ENCODE data around the gene GDI1. TPM values are rescaled to one million over a fixed set of nuclear protein-coding genes. Genes with fewer than 3 reads are reported as not detected.

The GDI1 gene
- total and polyA plus RNA-seq, 9 of the 15 experiments (the other 6 are each of a cell fraction or from before 2014, with no cell fraction given) = 0.97 to 82.6 (median 37.5) TPM

DNA sequence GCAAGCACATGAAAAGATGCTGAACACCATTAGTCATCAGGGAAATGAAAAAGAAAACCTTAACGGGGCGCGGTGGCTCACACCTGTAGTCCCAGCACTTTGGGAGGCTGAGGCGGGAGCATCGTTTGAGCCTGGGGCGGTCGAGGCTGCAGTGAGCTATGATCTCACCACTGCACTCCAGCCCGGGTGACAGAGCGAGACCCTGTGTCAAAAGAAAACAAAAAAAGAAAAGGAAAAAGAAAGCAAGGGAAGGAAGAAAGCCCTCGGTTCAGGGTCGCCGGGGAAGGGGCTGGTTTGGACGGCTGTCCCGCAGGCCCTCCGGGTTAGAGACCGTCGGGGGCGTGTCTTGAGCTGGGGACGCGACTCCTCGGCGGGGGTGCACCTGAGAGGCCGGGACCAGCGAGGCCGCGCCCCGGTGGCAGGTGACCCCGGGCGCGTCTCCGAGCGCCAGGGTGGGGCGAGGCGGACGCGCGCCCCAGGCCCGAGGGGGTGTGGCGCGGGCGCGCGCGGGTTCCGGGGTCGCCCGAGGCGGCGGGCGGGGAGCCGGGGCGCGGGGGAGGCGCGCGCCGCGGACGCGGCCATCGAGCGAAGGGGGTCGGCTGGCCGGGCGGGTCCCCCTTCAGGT lies 20.6 kb downstream of the GDI1 start (continued):
- TF ChIP-seq, protein P1, sequence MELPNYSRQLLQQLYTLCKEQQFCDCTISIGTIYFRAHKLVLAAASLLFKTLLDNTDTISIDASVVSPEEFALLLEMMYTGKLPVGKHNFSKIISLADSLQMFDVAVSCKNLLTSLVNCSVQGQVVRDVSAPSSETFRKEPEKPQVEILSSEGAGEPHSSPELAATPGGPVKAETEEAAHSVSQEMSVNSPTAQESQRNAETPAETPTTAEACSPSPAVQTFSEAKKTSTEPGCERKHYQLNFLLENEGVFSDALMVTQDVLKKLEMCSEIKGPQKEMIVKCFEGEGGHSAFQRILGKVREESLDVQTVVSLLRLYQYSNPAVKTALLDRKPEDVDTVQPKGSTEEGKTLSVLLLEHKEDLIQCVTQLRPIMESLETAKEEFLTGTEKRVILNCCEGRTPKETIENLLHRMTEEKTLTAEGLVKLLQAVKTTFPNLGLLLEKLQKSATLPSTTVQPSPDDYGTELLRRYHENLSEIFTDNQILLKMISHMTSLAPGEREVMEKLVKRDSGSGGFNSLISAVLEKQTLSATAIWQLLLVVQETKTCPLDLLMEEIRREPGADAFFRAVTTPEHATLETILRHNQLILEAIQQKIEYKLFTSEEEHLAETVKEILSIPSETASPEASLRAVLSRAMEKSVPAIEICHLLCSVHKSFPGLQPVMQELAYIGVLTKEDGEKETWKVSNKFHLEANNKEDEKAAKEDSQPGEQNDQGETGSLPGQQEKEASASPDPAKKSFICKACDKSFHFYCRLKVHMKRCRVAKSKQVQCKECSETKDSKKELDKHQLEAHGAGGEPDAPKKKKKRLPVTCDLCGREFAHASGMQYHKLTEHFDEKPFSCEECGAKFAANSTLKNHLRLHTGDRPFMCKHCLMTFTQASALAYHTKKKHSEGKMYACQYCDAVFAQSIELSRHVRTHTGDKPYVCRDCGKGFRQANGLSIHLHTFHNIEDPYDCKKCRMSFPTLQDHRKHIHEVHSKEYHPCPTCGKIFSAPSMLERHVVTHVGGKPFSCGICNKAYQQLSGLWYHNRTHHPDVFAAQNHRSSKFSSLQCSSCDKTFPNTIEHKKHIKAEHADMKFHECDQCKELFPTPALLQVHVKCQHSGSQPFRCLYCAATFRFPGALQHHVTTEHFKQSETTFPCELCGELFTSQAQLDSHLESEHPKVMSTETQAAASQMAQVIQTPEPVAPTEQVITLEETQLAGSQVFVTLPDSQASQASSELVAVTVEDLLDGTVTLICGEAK (IDR thresholded peaks at IDR 0.05) = 0 out of 2 replicates have a peak, but pooled peaks have one; percentile 25
- TF ChIP-seq, protein P1 (CRISPR knock-in tag; IDR thresholded peaks at IDR 0.05) = no peak
- no peak for TF ChIP-seq CTBP1 (IDR thresholded peaks at IDR 0.05; ENCODE audit: borderline replicate concordance)
- TF ChIP-seq, protein P2, sequence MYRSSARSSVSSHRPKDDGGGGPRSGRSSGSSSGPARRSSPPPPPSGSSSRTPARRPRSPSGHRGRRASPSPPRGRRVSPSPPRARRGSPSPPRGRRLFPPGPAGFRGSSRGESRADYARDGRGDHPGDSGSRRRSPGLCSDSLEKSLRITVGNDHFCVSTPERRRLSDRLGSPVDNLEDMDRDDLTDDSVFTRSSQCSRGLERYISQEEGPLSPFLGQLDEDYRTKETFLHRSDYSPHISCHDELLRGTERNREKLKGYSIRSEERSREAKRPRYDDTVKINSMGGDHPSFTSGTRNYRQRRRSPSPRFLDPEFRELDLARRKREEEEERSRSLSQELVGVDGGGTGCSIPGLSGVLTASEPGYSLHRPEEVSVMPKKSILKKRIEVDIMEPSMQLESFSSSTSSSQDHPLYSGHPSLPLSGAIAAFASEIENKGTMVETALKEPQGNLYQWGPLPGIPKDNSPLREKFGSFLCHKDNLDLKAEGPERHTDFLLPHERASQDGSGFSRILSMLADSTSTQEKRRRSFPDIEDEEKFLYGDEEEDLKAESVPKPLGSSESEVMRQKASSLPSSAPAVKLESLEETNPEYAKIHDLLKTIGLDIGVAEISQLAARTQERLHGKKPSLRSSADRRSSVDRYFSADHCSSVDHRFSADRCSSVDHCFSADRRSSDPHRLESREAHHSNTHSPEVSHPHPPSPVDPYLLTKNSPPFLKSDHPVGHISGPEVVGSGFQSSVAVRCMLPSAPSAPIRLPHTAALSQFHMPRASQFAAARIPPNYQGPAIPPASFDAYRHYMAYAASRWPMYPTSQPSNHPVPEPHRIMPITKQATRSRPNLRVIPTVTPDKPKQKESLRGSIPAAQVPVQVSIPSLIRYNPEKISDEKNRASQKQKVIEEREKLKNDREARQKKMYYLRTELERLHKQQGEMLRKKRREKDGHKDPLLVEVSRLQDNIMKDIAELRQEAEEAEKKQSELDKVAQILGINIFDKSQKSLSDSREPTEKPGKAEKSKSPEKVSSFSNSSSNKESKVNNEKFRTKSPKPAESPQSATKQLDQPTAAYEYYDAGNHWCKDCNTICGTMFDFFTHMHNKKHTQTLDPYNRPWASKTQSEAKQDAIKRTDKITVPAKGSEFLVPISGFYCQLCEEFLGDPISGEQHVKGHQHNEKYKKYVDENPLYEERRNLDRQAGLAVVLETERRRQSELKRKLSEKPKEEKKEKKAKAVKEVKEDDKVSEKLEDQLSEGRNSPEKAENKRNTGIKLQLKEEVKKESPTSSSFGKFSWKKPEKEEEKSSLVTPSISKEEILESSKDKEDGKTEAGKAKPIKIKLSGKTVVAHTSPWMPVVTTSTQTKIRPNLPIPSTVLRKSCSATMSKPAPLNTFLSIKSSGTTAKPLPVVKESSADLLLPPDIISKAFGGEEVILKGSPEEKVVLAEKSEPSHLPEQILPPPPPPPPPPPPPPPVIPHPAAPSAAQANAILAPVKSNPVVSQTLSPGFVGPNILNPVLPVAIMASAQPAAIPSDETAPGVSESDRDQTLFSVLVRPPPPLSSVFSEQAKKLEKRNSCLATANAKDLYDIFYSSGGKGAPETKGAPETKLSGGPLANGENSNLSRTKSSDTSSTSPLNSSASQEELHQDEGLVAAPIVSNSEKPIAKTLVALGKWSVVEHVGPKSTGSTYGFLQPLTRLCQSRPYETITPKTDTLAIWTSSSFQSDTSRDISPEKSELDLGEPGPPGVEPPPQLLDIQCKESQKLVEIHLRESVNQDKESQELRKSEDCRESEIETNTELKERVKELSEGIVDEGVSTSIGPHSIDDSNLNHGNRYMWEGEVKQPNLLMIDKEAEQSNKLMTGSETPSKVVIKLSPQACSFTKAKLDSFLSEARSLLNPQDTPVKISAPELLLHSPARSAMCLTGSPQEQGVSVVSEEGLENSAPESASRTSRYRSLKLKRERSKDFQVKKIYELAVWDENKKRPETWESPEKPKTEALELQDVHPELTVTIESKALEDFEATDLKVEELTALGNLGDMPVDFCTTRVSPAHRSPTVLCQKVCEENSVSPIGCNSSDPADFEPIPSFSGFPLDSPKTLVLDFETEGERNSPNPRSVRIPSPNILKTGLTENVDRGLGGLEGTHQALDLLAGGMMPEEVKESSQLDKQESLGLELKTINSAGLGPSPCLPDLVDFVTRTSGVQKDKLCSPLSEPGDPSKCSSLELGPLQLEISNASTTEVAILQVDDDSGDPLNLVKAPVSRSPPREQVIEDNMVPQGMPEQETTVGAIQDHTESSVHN (IDR thresholded peaks at IDR 0.05; ENCODE audit: borderline replicate concordance in 1 of 2, low read depth in 1 of 2) = no peak
- TF ChIP-seq OTX1 (CRISPR knock-in tag; IDR thresholded peaks at IDR 0.05) = no peak
- TF ChIP-seq SMAD3 (CRISPR knock-in tag; conservative IDR thresholded peaks at IDR 0.05) = no peak
- 0 out of 2 replicates have a peak, but pooled peaks have one; percentile 2 for TF ChIP-seq PHF8 (IDR thresholded peaks at IDR 0.05; ENCODE audit: borderline replicate concordance, low read length)
- TF ChIP-seq NR2C2 (CRISPR knock-in tag; IDR thresholded peaks at IDR 0.05) = no peak
- peak; percentile 64 for TF ChIP-seq NR2C2 (tag; IDR thresholded peaks at IDR 0.05)
- no peak for TF ChIP-seq NFIC (IDR thresholded peaks at IDR 0.05)
